NCI-H2081 treated with DMSO at 0.1 percent for 48 hours (cell line): ENCODE measurements around the gene PPFIA1.
"Not testable (repeated sequence)": the region's sequence is repeated elsewhere in the genome, so short reads cannot be mapped to it uniquely, and the experiment has no call there.

Source experiments
- DNase-seq: peaks from one replicate; lab custom pipeline; 2025; lab: John Stamatoyannopoulos, UW

The PPFIA1 gene

DNA sequence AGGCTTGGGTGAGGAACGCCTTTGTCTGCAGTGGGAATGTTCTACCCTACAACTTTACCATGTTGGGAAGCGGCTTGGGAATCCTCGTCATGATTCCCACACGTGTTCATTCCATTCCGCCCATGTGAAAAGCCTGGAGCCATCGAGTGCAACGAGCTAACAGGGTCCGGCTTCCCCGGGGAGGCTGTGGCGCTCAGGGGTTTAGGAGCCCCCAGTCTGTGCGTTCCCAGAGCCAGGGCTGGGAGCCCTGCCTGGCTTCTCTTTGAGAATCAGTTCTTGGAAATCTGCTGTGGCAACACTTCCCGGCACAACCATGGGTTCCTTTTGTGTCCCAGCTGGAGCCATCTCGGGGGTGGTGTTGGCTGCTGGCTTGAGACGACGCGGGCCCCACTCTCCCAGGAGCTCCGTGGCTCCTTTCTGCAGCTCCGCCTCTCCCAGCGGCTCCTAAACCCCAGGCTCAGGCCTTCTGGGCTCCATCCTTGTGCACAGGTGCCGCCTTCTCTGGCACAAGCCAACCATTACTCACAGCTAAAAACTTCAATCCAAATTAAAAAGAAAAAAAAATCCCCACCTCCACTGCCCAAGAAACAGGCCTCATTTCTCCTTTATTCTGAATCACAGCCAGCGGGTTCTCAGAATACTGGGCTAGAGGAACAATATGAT lies 18.7 kb upstream of the PPFIA1 start:
- DNase-seq = no peak

DNA sequence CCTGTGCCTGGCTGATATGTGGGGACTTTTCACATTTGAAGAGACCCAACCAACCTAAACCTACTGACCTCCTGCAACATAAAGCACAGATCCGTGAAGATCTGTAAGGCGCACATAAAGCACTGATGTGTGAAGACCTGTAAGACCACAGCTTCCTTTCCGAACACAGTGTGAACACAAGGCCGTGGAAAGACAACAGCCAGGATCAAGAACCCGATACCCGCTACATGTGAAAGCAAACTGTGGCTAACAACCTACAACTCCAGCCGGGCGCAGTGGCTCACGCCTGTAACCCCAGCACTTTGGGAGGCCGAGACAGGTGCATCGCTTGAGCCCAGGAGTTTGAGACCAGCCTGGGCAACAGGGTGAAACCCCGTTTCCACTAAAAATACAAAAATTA lies 17.6 kb upstream of the PPFIA1 start:
- no peak for DNase-seq

- DNase-seq = no peak
These were observed 14.9 kb upstream of the PPFIA1 start for GRCh38 chr11:70255477-70256116.

DNA sequence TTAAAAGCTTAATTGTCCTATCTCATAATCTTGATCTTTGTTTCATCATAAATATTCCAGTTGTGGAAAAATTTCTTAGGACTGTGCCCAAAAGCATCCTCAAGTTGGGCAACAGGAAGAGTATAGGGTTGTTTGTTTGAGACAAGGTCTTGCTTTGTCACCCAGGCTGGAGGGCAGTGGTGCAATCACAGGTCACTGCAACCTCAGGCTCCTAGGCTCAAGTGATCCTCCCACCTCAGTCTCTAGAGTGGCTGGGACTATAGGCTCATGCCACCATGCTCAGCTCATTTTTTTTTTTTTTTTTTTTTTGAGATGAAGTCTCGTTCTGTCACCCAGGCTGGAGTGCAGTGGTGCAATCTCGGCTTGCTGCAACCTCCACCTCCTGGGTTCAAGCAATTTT lies 11.4 kb upstream of the PPFIA1 start:
- not testable (repeated sequence) for DNase-seq

DNA sequence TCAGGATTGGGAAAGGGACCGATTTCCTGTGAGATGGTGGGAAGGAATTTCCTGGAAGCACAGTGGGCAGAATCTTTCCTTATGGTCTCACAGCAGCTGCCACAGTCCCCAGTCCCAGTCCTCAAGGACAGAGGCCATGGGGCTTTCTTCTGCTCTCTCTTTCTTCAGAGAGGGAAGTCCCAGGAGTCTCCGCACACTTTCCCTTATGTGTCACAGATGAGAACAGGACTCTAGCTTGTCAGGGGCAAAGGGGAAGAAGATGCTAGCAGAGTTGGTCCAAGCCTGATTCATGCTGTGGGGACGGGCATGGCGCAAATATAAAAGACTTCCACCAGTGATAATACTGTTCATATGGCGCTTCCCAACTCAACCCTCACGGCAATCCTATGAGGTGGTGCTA lies 7.5 kb upstream of the PPFIA1 start:
- no peak for DNase-seq

GRCh38 chr11:70263363-70263762 lies 7.1 kb upstream of the PPFIA1 start:
- DNase-seq = no peak

DNA sequence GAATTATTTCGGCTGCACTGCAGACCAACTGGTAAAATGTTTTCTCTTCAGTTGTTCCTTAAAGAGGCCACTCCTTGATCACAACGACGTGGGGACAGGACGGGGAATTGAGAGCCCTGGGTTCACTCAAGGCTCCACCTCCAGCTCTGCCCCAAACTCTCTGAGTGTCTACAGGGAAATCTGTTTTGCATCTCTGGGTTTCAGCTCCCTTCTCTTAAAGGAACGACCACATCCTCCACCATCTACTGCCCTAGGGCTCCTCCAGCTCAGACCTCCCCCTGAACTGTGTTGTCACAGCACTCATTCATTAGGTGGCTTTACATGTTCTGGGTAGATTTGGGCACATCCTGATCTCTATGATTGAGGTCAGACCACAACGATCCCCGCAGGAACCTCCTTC lies 5.1 kb upstream of the PPFIA1 start:
- DNase-seq = no peak

DNA sequence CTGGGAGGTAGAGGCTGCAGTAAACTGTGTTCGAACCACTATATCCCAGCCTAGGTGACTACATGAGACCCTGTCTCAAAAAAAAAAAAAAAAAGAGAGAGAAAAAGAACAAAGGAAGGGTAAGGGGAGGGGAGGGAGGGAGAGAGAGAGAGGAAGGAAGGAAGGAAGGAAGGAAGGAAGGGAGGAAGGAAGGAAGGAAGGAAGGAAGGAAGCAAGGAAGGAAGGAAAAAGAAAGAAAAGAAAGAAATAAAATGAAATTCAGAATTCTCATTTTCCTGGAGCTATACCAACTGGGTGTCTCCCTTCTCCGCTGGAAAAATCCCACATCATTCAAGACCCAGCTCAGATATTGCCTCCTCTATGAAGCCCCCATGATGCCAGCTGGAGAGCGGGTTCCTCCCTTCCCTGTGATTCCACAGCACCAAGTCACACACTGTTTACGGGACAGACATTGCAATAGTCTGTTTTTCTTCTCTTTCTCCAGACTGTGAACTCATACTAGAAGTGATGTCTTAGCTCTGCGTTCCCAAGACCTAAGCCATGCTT lies 3.0 kb upstream of the PPFIA1 start:
- no peak for DNase-seq

DNA sequence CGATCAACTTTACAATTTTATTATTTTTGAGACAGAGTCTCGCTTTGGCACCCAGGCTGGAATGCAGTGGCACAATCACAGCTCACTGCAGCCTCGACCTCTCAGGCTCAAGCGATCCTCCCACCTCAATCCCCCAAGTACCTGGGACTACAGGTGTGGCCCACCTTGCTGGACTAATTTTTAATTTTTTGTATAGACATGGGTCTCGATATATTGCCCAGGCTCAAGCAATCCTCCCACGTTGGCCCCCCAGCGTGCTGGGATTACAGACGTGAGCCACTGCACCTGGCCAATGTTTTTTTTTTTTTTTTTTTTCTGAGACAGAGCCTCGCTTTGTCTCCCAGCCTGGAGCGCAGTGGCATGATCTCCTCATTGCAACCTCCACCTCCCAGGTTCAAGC lies 2.0 kb upstream of the PPFIA1 start:
- DNase-seq = no peak

- DNase-seq = no peak
These were observed 573 bp downstream of the PPFIA1 start for GRCh38 chr11:70270877-70271648.

- no peak for DNase-seq
These were observed 1.1 kb downstream of the PPFIA1 start for GRCh38 chr11:70271649-70271953.

GRCh38 chr11:70272009-70272408 lies 1.5 kb downstream of the PPFIA1 start:
- DNase-seq = no peak

GRCh38 chr11:70278994-70279393 lies 8.5 kb downstream of the PPFIA1 start:
- no peak for DNase-seq

- DNase-seq = no peak
These were observed 10.7 kb downstream of the PPFIA1 start for GRCh38 chr11:70281156-70281609.

- no peak for DNase-seq
These were observed 11.5 kb downstream of the PPFIA1 start for GRCh38 chr11:70282012-70282411.

DNA sequence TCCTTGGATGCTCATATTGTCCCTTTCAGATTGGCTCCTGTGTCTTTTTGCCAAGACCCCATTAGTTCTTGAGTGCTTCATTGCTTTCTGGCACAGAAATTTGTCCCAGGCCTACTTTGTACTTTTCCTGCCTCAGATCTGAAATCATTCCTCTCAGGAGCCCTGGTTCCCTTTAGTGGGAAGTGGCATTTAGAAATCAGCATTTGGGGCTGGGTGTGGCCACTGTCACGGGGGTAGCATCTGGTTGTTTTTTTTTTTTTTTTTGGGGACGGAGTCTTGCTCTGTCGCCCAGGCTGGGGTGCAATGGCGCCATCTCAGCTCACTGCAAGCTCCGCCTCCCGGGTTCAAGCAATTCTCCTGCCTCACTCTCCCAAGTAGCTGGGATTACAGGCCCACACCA lies 18.2 kb downstream of the PPFIA1 start:
- DNase-seq = no peak

GRCh38 chr11:70289582-70289981 lies 19.1 kb downstream of the PPFIA1 start:
- no peak for DNase-seq

DNA sequence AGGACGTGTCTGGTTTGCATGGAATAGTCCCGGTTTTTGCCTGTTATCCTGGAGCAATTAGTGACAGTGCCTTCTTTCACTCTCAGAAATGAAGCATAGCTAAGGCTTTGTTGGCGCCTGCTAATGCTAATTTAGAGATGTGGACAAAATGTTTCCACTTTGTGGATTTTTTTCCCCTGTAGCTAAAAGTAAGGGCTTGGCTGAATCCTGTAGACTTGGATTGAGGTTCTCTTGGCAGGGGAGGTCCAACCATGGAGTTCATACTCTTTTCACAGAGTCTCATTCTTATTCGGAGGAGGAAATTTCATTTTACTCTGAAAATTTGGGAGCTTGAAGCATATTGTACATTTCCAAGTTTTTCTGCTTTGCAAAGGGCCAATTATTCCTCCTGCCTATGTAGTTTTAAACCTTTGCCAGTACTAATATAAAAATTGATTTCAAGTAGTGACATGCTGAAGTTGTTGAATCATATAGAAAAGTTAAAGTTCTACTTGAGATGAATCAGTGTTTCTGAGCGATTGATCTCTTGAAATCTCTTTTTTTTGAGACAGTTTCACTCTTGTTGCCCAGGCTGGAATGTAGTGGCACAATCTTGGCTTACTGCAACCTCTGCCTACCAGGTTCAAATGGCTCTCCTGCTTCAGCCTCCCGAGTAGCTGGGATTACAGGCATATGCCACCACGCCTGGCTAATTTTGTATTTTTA lies 20.0 kb downstream of the PPFIA1 start:
- no peak for DNase-seq

- DNase-seq = no peak
These were observed 21.7 kb downstream of the PPFIA1 start for GRCh38 chr11:70292166-70292565.

- no peak for DNase-seq
These were observed 22.4 kb downstream of the PPFIA1 start for GRCh38 chr11:70292863-70293262.

- DNase-seq = not testable (repeated sequence)
These were observed 24.7 kb downstream of the PPFIA1 start for GRCh38 chr11:70295166-70295565.

GRCh38 chr11:70296681-70297080 lies 26.2 kb downstream of the PPFIA1 start:
- DNase-seq = no peak
